GM12891 (cell line): Measurements from ENCODE around the gene OPCML.

Experiments
- PAX5 ChIP-seq: IDR thresholded peaks from 2 replicates; pipeline ENCODE4 v1.6.1; 2011; ENCODE audit warnings: low read length, moderate library complexity, mild to moderate bottlenecking; ENCODE audit not compliant: insufficient read depth, severe bottlenecking
- POLR2A ChIP-seq: IDR thresholded peaks from 2 replicates; pipeline ENCODE4 v1.6.1; 2011; ENCODE audit warnings: low read depth, low read length, control low read depth
- POLR2AphosphoS5 ChIP-seq: IDR thresholded peaks from 2 replicates; pipeline ENCODE4 v1.6.1; 2011; ENCODE audit warnings: low read depth, low read length, control low read depth
- POU2F2 ChIP-seq: IDR thresholded peaks from 2 replicates; pipeline ENCODE4 v1.6.1; 2011; ENCODE audit warnings: low read depth, mild to moderate bottlenecking, control low read depth, low read length, moderate library complexity
- SPI1 ChIP-seq: IDR thresholded peaks from 2 replicates; pipeline ENCODE4 v1.6.1; 2011; ENCODE audit warnings: low read depth, low read length, control low read depth
- TAF1 ChIP-seq: IDR thresholded peaks from 2 replicates; pipeline ENCODE4 v1.6.1; 2011; ENCODE audit warnings: low read depth, low read length, control low read depth

DNA sequence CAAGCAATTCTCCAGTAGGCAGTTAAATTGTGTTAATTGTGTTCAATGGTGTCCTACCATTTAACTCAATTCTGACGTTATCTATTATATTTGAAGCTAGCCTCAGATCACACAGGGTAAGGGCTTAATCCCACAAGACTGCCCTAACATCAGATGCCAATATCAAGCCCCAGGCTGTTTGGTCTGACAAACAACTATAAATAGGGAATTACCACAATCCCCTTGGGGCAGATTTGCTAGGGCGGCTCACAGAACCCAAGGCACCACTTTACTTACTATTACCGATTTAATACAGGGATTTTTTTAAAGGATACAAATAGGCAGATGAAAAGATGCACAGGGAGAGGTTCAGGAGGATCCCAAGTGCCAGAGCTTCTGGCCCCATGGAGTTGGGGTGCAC lies 678.4 kb downstream of the OPCML start:
- TF ChIP-seq POLR2A (no peak), POLR2AphosphoS5 (no peak), SPI1 (no peak), TAF1 (no peak), POU2F2 (no peak), PAX5 (no peak)
